ENCODE measurements around the gene CXCL13.
"Not testable (repeated sequence)": the region's sequence is repeated elsewhere in the genome, so short reads cannot be mapped to it uniquely, and the experiment has no call there.

Gene CXCL13

DNA sequence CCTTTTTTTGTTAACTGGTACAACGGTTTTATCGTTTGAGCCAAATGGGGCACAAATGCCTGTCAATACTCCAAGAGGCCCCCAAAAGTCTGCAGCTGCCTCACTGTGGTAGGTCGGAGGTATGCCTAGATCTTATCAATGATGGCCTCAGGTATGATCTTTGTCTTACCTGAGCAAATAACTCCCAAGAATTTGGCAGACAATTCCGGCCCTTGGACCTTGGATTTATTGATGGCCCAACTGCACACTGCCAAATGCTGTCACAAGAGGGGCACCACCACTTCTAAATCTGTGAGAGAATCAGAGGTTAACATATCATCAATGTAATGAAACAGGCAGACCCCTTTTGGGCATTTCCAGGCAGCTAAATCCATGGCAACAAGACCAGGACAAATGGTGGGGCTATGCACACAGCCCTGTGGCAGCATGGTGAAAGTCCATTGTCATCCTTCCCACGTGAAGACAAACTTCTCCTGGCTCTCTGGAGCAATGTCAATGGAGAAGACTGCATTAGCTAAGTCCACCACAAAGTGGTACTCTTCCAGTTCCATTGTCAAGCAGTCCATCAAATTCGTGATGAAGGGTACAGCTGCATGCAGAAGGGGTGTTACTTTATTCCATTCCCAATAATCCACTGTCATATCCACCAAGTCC is 28.6 kb downstream of the CXCL13 start:
- Histone ChIP-seq H3K9ac (ENCODE audit: low read depth, low read length) (no peak overlapping the region), H3K4me1 (ENCODE audit: insufficient read depth, low read length) (no peaks in the 10 kb centered on the region), H3K27ac (ENCODE audit: low read depth, low read length) (no peak overlapping the region), H3K27me3 (ENCODE audit: insufficient read depth, low read length) (no peaks in the 10 kb centered on the region), H3K9me3 (ENCODE audit: insufficient read depth, low read depth, low read length) (0 out of 2 replicates have a peak, but pooled peaks cover 9% of the 10 kb centered on the region), H3K4me3 (ENCODE audit: low read length) (no peak overlapping the region), H3K36me3 (ENCODE audit: insufficient read depth, low read length) (no peaks in the 10 kb centered on the region)
- 93% methylated on average over 6 of the region's 6 CpGs for WGBS

DNA sequence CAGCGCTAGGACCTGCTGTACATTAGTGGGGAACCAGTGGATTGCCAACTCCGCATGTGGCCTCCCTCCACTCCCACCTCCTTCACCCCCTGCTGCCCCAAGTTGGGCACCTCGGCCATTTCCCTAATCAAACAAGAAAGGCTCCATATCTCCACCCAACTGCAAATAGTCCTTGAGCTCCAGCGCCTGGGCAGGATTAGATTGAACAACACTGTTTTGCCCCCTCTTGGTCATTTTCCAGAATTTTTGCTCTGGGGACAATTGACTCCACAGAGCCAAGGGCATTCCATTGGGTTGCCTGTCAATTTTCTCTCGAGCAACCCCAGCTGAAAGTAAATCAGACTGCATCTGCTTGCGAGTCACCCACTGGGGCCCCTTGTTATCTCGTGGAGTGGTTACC is 29.6 kb downstream of the CXCL13 start:
- WGBS = 93% methylated on average over 7 of the region's 7 CpGs
- no peaks in the 10 kb centered on the region for H3K4me1 ChIP-seq (ENCODE audit: insufficient read depth, low read length)
- H3K27me3 ChIP-seq (ENCODE audit: insufficient read depth, low read length) = no peaks in the 10 kb centered on the region
- H3K36me3 ChIP-seq (ENCODE audit: insufficient read depth, low read length) = no peaks in the 10 kb centered on the region
- H3K9me3 ChIP-seq (ENCODE audit: insufficient read depth, low read depth, low read length) = 0 out of 2 replicates have a peak, but pooled peaks cover 9% of the 10 kb centered on the region
- no peak overlapping the region for H3K4me3 ChIP-seq (ENCODE audit: low read length)
- H3K27ac ChIP-seq (ENCODE audit: low read depth, low read length) = no peak overlapping the region
- H3K9ac ChIP-seq (ENCODE audit: low read depth, low read length) = no peak overlapping the region

DNA sequence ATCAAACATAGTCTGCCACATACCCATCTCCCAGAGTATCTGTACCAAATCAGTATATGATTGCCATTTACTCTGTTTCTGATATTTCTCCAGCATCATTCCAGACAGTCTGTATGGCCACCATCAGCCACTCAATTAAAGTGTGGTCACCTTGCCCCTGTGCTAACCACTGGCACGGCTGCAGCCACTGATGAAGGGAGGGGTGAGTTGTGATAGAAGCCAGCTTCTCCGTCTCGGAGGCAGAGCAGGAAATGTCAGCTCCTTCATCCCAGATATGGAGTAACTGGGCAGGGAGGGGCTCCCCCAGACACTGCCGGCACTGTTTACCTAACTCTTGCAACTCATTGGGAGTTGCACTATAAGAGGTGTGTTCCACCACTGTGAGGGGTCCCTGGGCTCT is 30.3 kb downstream of the CXCL13 start:
- no peaks in the 10 kb centered on the region for H3K36me3 ChIP-seq (ENCODE audit: insufficient read depth, low read length)
- no peaks in the 10 kb centered on the region for H3K27me3 ChIP-seq (ENCODE audit: insufficient read depth, low read length)
- no peak overlapping the region for H3K27ac ChIP-seq (ENCODE audit: low read depth, low read length)
- 0 out of 2 replicates have a peak, but pooled peaks cover 9% of the 10 kb centered on the region for H3K9me3 ChIP-seq (ENCODE audit: insufficient read depth, low read depth, low read length)
- no peak overlapping the region for H3K9ac ChIP-seq (ENCODE audit: low read depth, low read length)
- no peaks in the 10 kb centered on the region for H3K4me1 ChIP-seq (ENCODE audit: insufficient read depth, low read length)
- H3K4me3 ChIP-seq (ENCODE audit: low read length) = no peak overlapping the region
- whole genome bisulfite sequencing = 96% methylated on average over 4 of the region's 4 CpGs

- Histone ChIP-seq H3K27me3 (ENCODE audit: insufficient read depth, low read length) (no peaks in the 10 kb centered on the region), H3K36me3 (ENCODE audit: insufficient read depth, low read length) (no peaks in the 10 kb centered on the region), H3K4me3 (ENCODE audit: low read length) (no peak overlapping the region), H3K9ac (ENCODE audit: low read depth, low read length) (no peak overlapping the region), H3K9me3 (ENCODE audit: insufficient read depth, low read depth, low read length) (0 out of 2 replicates have a peak, but pooled peaks cover 9% of the 10 kb centered on the region), H3K27ac (ENCODE audit: low read depth, low read length) (no peak overlapping the region), H3K4me1 (ENCODE audit: insufficient read depth, low read length) (no peaks in the 10 kb centered on the region)
- WGBS = 95% methylated on average over 3 of the region's 3 CpGs
These were observed 31.3 kb downstream of the CXCL13 start for GRCh38 chr4:77636902-77637301.

DNA sequence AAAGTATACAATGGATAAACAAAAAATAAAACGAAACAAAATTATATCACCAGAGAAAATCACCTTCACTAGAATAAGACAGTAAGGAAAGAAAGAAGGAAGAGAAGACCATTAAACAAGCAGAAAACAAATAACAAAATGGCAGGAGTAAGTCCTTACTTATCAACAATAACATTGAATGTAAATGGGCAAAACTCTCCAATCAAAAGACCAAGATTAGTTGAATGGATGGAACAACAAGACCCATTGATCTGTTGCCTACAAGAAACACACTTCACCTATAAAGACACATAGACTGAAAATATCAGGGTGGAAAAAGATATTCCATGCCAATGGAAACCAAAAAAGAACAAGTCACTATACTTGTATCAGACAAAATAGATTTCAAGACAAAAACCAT is 38.4 kb downstream of the CXCL13 start:
- no CpG with 5 or more reads among the region's 1 CpG for WGBS
- not testable (repeated sequence) for H3K4me1 ChIP-seq (ENCODE audit: insufficient read depth, low read length); H3K36me3 ChIP-seq (ENCODE audit: insufficient read depth, low read length); H3K27ac ChIP-seq (ENCODE audit: low read depth, low read length); H3K27me3 ChIP-seq (ENCODE audit: insufficient read depth, low read length); H3K9ac ChIP-seq (ENCODE audit: low read depth, low read length); H3K4me3 ChIP-seq (ENCODE audit: low read length)
- peaks cover 13% of the 10 kb centered on the region for H3K9me3 ChIP-seq (ENCODE audit: insufficient read depth, low read depth, low read length)

GRCh38 chr4:77650787-77651186 is 45.2 kb downstream of the CXCL13 start:
- no CpG with 5 or more reads among the region's 1 CpG for WGBS
- H3K4me3 ChIP-seq (ENCODE audit: low read length) = no peak overlapping the region

DNA sequence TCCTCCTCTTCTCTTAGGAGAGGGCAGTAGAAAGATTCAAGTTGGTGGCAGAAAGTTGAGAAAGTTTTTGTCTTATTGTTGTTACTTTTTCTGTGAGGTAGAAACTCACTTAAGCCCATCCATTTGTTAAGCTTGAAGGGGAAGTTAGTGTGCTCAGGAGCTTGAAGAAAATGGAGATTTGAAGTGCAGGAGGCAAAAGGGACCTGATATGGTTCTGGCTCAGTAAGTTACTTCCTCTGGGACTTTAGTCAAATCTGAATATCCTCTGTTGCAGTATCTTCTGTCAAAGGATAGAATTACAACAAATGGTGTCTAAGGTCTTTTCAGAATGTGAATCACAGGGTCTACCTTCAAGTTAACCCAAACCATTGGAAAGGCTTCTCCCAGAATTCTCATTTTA is 46.2 kb downstream of the CXCL13 start:
- peaks cover 6% of the 10 kb centered on the region; the same call in 1 of the 2 replicates for H3K4me1 ChIP-seq (ENCODE audit: insufficient read depth, low read length)
- H3K27me3 ChIP-seq (ENCODE audit: insufficient read depth, low read length) = no peaks in the 10 kb centered on the region
- H3K9me3 ChIP-seq (ENCODE audit: insufficient read depth, low read depth, low read length) = peaks cover 6% of the 10 kb centered on the region
- no peaks in the 10 kb centered on the region for H3K36me3 ChIP-seq (ENCODE audit: insufficient read depth, low read length)
- no peak overlapping the region for H3K27ac ChIP-seq (ENCODE audit: low read depth, low read length)
- H3K4me3 ChIP-seq (ENCODE audit: low read length) = no peak overlapping the region
- H3K9ac ChIP-seq (ENCODE audit: low read depth, low read length) = no peak overlapping the region

More at GRCh38 chr4:77650787-77651186, 45.2 kb downstream of the CXCL13 start:
- Histone ChIP-seq H3K9me3 (ENCODE audit: insufficient read depth, low read depth, low read length) (peaks cover 11% of the 10 kb centered on the region), H3K27ac (ENCODE audit: low read depth, low read length) (no peak overlapping the region), H3K4me1 (ENCODE audit: insufficient read depth, low read length) (peaks cover 6% of the 10 kb centered on the region; the same call in 1 of the 2 replicates), H3K9ac (ENCODE audit: low read depth, low read length) (no peak overlapping the region), H3K27me3 (ENCODE audit: insufficient read depth, low read length) (no peaks in the 10 kb centered on the region), H3K36me3 (ENCODE audit: insufficient read depth, low read length) (no peaks in the 10 kb centered on the region)

DNA sequence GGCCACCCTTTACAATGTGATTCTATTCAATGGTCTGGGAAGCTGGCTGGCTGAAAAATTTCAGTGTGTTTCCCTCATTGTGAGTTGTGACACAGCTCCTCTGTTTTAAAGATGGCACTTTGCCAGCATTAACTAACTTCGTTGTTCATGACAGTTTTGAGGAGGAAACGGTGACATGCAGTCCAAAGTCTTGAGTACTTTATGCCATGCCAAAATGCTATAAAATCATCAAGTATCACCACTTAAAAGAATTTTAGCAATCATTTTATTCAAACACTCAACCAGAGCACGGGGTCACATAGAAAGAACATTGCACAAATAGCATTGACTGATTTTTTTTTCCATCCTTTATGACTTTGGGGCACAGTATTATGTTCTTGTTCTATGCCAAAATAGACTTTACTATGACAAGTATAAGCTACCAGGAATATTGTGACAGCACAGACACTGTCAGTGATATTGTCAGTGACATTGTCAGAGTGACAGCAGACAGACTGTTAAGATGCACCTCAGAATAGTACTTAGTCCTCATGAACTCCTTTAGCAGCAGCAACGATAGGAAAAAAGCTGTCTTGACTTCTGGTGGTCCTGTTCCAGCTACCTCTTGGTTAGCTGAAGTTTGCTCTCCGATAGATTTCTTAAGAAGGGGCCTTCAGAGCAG is 46.7 kb downstream of the CXCL13 start:
- peaks cover 6% of the 10 kb centered on the region; the same call in 1 of the 2 replicates for H3K4me1 ChIP-seq (ENCODE audit: insufficient read depth, low read length)
- no peak overlapping the region for H3K4me3 ChIP-seq (ENCODE audit: low read length)
- no peaks in the 10 kb centered on the region for H3K27me3 ChIP-seq (ENCODE audit: insufficient read depth, low read length)
- H3K36me3 ChIP-seq (ENCODE audit: insufficient read depth, low read length) = no peaks in the 10 kb centered on the region
- H3K27ac ChIP-seq (ENCODE audit: low read depth, low read length) = no peak overlapping the region
- H3K9me3 ChIP-seq (ENCODE audit: insufficient read depth, low read depth, low read length) = 0 out of 2 replicates have a peak, but pooled peaks cover under 1% of the 10 kb centered on the region
- no peak overlapping the region for H3K9ac ChIP-seq (ENCODE audit: low read depth, low read length)
- 90% methylated on average over 5 of the region's 5 CpGs for WGBS

- Histone ChIP-seq H3K27ac (ENCODE audit: low read depth, low read length) (no peak overlapping the region), H3K4me3 (ENCODE audit: low read length) (no peak overlapping the region), H3K27me3 (ENCODE audit: insufficient read depth, low read length) (no peaks in the 10 kb centered on the region), H3K4me1 (ENCODE audit: insufficient read depth, low read length) (peaks cover 6% of the 10 kb centered on the region; the same call in 1 of the 2 replicates), H3K9me3 (ENCODE audit: insufficient read depth, low read depth, low read length) (no peaks in the 10 kb centered on the region), H3K36me3 (ENCODE audit: insufficient read depth, low read length) (no peaks in the 10 kb centered on the region), H3K9ac (ENCODE audit: low read depth, low read length) (no peak overlapping the region)
- 93% methylated on average over 2 of the region's 2 CpGs for WGBS
These were observed 47.6 kb downstream of the CXCL13 start for GRCh38 chr4:77653162-77653758.

GRCh38 chr4:77660318-77660717 is 54.7 kb downstream of the CXCL13 start:
- H3K4me3 ChIP-seq (ENCODE audit: low read length); H3K4me1 ChIP-seq (ENCODE audit: insufficient read depth, low read length); H3K27ac ChIP-seq (ENCODE audit: low read depth, low read length); H3K27me3 ChIP-seq (ENCODE audit: insufficient read depth, low read length); H3K9me3 ChIP-seq (ENCODE audit: insufficient read depth, low read depth, low read length); H3K36me3 ChIP-seq (ENCODE audit: insufficient read depth, low read length); H3K9ac ChIP-seq (ENCODE audit: low read depth, low read length): not testable (repeated sequence)
- WGBS = 99% methylated on average over 5 of the region's 5 CpGs

Data from HUES64 (cell line).